GM21360 (cell line): ENCODE data around the gene TMX1.
A peak's percentile ranks its signal among the peaks of the same experiment; 100 is the strongest.
"Not testable (repeated sequence)": the region's sequence is repeated elsewhere in the genome, so short reads cannot be mapped to it uniquely, and the experiment has no call there.

Experiments
- ATAC-seq: cut with Tn5 transposase; IDR thresholded peaks from one replicate; pipeline ENCODE4 v1.9.1; 2021; ENCODE audit warnings: mild to moderate bottlenecking, moderate library complexity; ENCODE audit not compliant: unreplicated experiment

Gene TMX1

GRCh38 chr14:51239813-51240803 is at the start of gene TMX1:
TSS of gene TMX1 (plus strand) at chr14:51240247. CDS start at chr14:51240293, 46 bp downstream.
- peak; percentile 84 for ATAC-seq

- peak; percentile 48 for ATAC-seq
Measured at GRCh38 chr14:51201890-51202289, 38.2 kb upstream of the TMX1 start.

- peak; percentile 70 for ATAC-seq
Measured at GRCh38 chr14:51202914-51203665, 37.0 kb upstream of the TMX1 start.

- ATAC-seq, result no peak
Measured at GRCh38 chr14:51203881-51204280, 36.2 kb upstream of the TMX1 start.

GRCh38 chr14:51205486-51205885 is 34.6 kb upstream of the TMX1 start:
- no peak for ATAC-seq

- ATAC-seq, result no peak
Measured at GRCh38 chr14:51206462-51206861, 33.6 kb upstream of the TMX1 start.

GRCh38 chr14:51207621-51208020 is 32.4 kb upstream of the TMX1 start:
- no peak for ATAC-seq

- no peak for ATAC-seq
Measured at GRCh38 chr14:51208982-51209381, 31.1 kb upstream of the TMX1 start.

GRCh38 chr14:51209457-51209856 is 30.6 kb upstream of the TMX1 start:
- no peak for ATAC-seq

GRCh38 chr14:51210594-51210993 is 29.5 kb upstream of the TMX1 start:
- ATAC-seq, result no peak

- no peak for ATAC-seq
Measured at GRCh38 chr14:51211149-51211548, 28.9 kb upstream of the TMX1 start.

GRCh38 chr14:51216602-51217001 is 23.4 kb upstream of the TMX1 start:
- ATAC-seq, result no peak

GRCh38 chr14:51219473-51220448 is 20.3 kb upstream of the TMX1 start:
- no peak for ATAC-seq

GRCh38 chr14:51223463-51223862 is 16.6 kb upstream of the TMX1 start:
- not testable (repeated sequence) for ATAC-seq

GRCh38 chr14:51224551-51224950 is 15.5 kb upstream of the TMX1 start:
- no peak for ATAC-seq

- ATAC-seq, result no peak
Measured at GRCh38 chr14:51225751-51226150, 14.3 kb upstream of the TMX1 start.

GRCh38 chr14:51228391-51228790 is 11.7 kb upstream of the TMX1 start:
- ATAC-seq, result no peak

GRCh38 chr14:51228890-51229289 is 11.2 kb upstream of the TMX1 start:
- no peak for ATAC-seq

GRCh38 chr14:51236314-51236713 is 3.7 kb upstream of the TMX1 start:
- ATAC-seq, result no peak

GRCh38 chr14:51240804-51241380 is 845 bp downstream of the TMX1 start:
- ATAC-seq, result no peak
